WTC11 (cell line): Measurements from ENCODE around the gene WDR18.

Experiments
- CREM ChIP-seq: sonication (generic); formaldehyde crosslinking; IDR thresholded peaks from 2 replicates; pipeline ENCODE4 v1.8.1; 2022; ENCODE audit warnings: mild to moderate bottlenecking, missing genetic modification reagents, moderate library complexity
- TCF7 ChIP-seq: sonication (generic); formaldehyde crosslinking; IDR thresholded peaks from 2 replicates; pipeline ENCODE4 v1.8.0; 2022; ENCODE audit warnings: mild to moderate bottlenecking, low read depth, missing genetic modification reagents, moderate library complexity
- TF ChIP-seq, protein P1 (sequence below): fragments of 200-600 bp; IDR thresholded peaks from 2 replicates; pipeline ENCODE4 v1.8.0; 2022; ENCODE audit warnings: antibody characterized with exemption
- TF ChIP-seq, protein P2 (sequence below): fragments of 250-450 bp; sonication (Bioruptor Pico); IDR thresholded peaks from 2 replicates; pipeline ENCODE4 v1.9.0; 2021; ENCODE audit warnings: mild to moderate bottlenecking

DNA sequence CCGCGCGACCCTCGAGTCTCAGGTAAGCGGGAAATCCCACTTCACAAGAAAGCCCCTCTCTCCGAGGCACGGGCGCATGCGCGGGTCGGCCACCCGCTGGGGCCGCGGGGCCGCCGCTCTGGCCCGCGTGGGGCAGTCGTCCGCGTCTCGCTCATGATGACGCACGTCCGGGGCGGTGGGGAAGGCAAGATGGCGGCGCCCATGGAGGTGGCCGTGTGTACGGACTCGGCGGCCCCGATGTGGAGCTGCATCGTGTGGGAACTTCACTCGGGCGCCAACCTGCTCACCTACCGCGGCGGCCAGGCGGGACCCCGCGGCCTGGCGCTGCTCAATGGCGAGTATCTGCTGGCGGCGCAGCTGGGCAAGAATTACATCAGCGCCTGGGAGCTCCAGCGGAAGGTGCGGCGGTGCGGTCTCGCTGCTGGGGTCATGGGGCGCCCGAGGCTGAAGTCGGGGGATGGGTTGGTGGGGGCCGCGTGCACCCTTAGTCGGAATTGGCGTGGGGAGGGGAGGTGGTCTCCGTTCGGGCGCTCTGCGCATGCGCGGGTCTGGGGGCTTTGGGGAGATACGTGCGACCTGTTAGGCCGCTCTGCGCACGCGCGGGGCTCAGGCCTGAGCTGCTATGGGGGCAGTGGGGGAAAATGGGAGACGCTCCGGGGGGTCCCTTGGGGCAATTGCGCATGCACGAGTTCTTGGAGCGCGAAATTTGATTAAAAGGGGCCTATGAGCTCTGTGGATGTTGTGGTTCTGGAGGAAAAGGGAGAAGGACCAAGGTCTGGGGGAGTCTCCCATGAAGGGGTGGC, at the start of gene WDR18:
- TF ChIP-seq TCF7 (CRISPR knock-in tag) (no peak), CREM (CRISPR knock-in tag) (peak; percentile 97)
- TF ChIP-seq, protein P1, sequence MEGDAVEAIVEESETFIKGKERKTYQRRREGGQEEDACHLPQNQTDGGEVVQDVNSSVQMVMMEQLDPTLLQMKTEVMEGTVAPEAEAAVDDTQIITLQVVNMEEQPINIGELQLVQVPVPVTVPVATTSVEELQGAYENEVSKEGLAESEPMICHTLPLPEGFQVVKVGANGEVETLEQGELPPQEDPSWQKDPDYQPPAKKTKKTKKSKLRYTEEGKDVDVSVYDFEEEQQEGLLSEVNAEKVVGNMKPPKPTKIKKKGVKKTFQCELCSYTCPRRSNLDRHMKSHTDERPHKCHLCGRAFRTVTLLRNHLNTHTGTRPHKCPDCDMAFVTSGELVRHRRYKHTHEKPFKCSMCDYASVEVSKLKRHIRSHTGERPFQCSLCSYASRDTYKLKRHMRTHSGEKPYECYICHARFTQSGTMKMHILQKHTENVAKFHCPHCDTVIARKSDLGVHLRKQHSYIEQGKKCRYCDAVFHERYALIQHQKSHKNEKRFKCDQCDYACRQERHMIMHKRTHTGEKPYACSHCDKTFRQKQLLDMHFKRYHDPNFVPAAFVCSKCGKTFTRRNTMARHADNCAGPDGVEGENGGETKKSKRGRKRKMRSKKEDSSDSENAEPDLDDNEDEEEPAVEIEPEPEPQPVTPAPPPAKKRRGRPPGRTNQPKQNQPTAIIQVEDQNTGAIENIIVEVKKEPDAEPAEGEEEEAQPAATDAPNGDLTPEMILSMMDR = no peak
- TF ChIP-seq, protein P2, sequence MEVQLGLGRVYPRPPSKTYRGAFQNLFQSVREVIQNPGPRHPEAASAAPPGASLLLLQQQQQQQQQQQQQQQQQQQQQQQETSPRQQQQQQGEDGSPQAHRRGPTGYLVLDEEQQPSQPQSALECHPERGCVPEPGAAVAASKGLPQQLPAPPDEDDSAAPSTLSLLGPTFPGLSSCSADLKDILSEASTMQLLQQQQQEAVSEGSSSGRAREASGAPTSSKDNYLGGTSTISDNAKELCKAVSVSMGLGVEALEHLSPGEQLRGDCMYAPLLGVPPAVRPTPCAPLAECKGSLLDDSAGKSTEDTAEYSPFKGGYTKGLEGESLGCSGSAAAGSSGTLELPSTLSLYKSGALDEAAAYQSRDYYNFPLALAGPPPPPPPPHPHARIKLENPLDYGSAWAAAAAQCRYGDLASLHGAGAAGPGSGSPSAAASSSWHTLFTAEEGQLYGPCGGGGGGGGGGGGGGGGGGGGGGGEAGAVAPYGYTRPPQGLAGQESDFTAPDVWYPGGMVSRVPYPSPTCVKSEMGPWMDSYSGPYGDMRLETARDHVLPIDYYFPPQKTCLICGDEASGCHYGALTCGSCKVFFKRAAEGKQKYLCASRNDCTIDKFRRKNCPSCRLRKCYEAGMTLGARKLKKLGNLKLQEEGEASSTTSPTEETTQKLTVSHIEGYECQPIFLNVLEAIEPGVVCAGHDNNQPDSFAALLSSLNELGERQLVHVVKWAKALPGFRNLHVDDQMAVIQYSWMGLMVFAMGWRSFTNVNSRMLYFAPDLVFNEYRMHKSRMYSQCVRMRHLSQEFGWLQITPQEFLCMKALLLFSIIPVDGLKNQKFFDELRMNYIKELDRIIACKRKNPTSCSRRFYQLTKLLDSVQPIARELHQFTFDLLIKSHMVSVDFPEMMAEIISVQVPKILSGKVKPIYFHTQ (CRISPR knock-in tag) = no peak
